ENCODE results near the gene ANAPC1. TPM values are rescaled to one million over a fixed set of nuclear protein-coding genes. Genes with fewer than 3 reads are reported as not detected.

ANAPC1 gene
- polyA plus RNA-seq, 3 donors: 4.2 to 12.4 (median 6.8) TPM

DNA sequence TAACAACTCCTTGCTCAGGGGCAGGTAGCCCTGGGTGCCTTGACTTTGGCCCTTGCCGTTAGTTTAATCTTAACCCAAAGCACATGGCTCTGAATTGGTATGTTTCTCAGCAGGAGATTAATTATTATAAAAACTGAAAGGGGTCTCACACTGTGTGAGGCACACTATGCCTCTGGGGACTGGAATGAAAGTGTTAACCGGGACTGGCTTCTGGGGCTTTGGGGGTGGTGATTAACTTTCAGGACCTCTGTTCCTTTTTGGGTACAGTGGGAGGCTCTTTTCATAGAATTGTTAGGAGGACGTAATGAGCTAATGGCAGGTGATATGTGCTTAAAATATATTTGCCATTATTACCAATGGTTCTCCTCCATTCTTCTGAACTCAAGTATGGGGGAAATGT is 19.5 kb upstream of the ANAPC1 start:
- H3K27ac Mint-ChIP-seq: no peak overlapping the region
- Histone ChIP-seq H3K79me2 (ENCODE audit: insufficient read depth, low read length) (no peaks in the 10 kb centered on the region), H3K4me3 (replicated peaks in 1 of 3; ENCODE audit: low read depth in 2 of 3, low read length in 3 of 3) (no peak overlapping the region), H3K27me3 (ENCODE audit: control insufficient read depth in 2 of 2, insufficient read depth in 2 of 2, low read length in 2 of 2) (peaks cover 9 to 26% of the 10 kb centered on the region in 2 donors), H2AFZ (ENCODE audit: insufficient read depth, low read depth, low read length, poor library complexity, severe bottlenecking) (no peak overlapping the region), H3K4me1 (ENCODE audit: control insufficient read depth in 1 of 2, insufficient read depth in 2 of 2, low read length in 2 of 2) (peaks cover 30 to 44% of the 10 kb centered on the region in 2 donors), H3K36me3 (replicated peaks in 1 of 2; ENCODE audit: control insufficient read depth in 1 of 2, insufficient read depth in 2 of 2, low read length in 2 of 2) (no peaks in the 10 kb centered on the region), H4K20me1 (ENCODE audit: insufficient read depth, low read length) (peaks cover 22% of the 10 kb centered on the region), H3K4me2 (replicated peaks; ENCODE audit: extremely low read depth, low read length, poor library complexity, severe bottlenecking) (no peak overlapping the region), H3K27ac (ENCODE audit: low read depth in 1 of 2, low read length in 2 of 2) (no peak overlapping the region), H3K9ac (ENCODE audit: insufficient read depth, low read length, poor library complexity, severe bottlenecking) (no peak overlapping the region), H3K9me3 (replicated peaks in 1 of 2; ENCODE audit: control insufficient read depth in 1 of 2, insufficient read depth in 1 of 2, low read length in 2 of 2) (no peaks in the 10 kb centered on the region)
- peaks cover 17 to 25% (median 20%) of the 10 kb centered on the region in 3 donors for H3K27me3 Mint-ChIP-seq (ENCODE audit: low read depth in 3 of 3)
- DNase-seq: no peak
- H3K4me3 Mint-ChIP-seq: no peak overlapping the region
- intact Hi-C loops (cut with micrococcal nuclease): no loop called here
- peaks cover 0 to 7% (median 5%) of the 10 kb centered on the region in 7 donors for H3K9me3 Mint-ChIP-seq
- WGBS (ENCODE audit: insufficient coverage): no CpG with 5 or more reads among the region's 3 CpGs
- peaks cover 33% of the 10 kb centered on the region for H3K4me1 Mint-ChIP-seq
- peaks cover 1 to 4% of the 10 kb centered on the region in 2 donors for H3K36me3 Mint-ChIP-seq
- TF ChIP-seq, protein P1, sequence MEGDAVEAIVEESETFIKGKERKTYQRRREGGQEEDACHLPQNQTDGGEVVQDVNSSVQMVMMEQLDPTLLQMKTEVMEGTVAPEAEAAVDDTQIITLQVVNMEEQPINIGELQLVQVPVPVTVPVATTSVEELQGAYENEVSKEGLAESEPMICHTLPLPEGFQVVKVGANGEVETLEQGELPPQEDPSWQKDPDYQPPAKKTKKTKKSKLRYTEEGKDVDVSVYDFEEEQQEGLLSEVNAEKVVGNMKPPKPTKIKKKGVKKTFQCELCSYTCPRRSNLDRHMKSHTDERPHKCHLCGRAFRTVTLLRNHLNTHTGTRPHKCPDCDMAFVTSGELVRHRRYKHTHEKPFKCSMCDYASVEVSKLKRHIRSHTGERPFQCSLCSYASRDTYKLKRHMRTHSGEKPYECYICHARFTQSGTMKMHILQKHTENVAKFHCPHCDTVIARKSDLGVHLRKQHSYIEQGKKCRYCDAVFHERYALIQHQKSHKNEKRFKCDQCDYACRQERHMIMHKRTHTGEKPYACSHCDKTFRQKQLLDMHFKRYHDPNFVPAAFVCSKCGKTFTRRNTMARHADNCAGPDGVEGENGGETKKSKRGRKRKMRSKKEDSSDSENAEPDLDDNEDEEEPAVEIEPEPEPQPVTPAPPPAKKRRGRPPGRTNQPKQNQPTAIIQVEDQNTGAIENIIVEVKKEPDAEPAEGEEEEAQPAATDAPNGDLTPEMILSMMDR (IDR thresholded peaks at IDR 0.05): no peak

DNA sequence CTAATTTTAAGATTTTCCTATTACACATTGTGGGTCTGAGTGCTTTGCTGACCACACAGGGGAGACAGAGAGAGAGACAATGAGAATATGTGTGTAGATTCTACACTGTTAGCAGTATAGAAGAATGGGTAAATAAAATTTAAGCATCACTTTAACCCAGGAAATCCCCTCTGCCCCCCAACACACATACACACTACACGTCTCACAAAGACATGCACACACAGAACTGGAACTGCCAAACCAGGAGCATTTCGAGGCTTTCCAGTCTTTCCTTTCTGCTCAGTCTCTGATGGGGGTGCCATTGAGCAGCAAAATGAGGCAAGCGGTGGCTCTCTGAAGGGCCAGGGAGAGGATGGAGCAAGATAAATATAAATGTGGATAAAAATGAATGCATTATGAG is 16.9 kb upstream of the ANAPC1 start:
- no peaks in the 10 kb centered on the region for H3K79me2 ChIP-seq (ENCODE audit: insufficient read depth, low read length)
- no peaks in the 10 kb centered on the region for H3K36me3 ChIP-seq (replicated peaks in 1 of 2; ENCODE audit: control insufficient read depth in 1 of 2, insufficient read depth in 2 of 2, low read length in 2 of 2)
- peak overlapping the region; percentile 20 for H3K4me2 ChIP-seq (replicated peaks; ENCODE audit: extremely low read depth, low read length, poor library complexity, severe bottlenecking)
- Mint-ChIP-seq H3K36me3 (peaks cover 1 to 4% of the 10 kb centered on the region in 2 donors), H3K27me3 (ENCODE audit: low read depth in 3 of 3) (peaks cover 20 to 36% (median 21%) of the 10 kb centered on the region in 3 donors), H3K27ac (no peak overlapping the region), H3K4me1 (peaks cover 33% of the 10 kb centered on the region), H3K9me3 (peaks cover 0 to 7% (median 5%) of the 10 kb centered on the region in 7 donors), H3K4me3 (peak overlapping the region; percentile 31 to 93)
- H3K27ac ChIP-seq (ENCODE audit: low read depth in 1 of 2, low read length in 2 of 2): no peak overlapping the region
- H2AFZ ChIP-seq (ENCODE audit: insufficient read depth, low read depth, low read length, poor library complexity, severe bottlenecking): no peak overlapping the region
- peaks cover 9 to 34% of the 10 kb centered on the region in 2 donors for H3K27me3 ChIP-seq (ENCODE audit: control insufficient read depth in 2 of 2, insufficient read depth in 2 of 2, low read length in 2 of 2)
- no peak overlapping the region for H3K4me3 ChIP-seq (replicated peaks in 1 of 3; ENCODE audit: low read depth in 2 of 3, low read length in 3 of 3)
- peaks cover 27 to 49% of the 10 kb centered on the region in 2 donors for H3K4me1 ChIP-seq (ENCODE audit: control insufficient read depth in 1 of 2, insufficient read depth in 2 of 2, low read length in 2 of 2)
- intact Hi-C loops (cut with micrococcal nuclease): no loop called here
- peaks cover 15% of the 10 kb centered on the region for H4K20me1 ChIP-seq (ENCODE audit: insufficient read depth, low read length)
- no peak for DNase-seq
- H3K9ac ChIP-seq (ENCODE audit: insufficient read depth, low read length, poor library complexity, severe bottlenecking): no peak overlapping the region
- H3K9me3 ChIP-seq (replicated peaks in 1 of 2; ENCODE audit: control insufficient read depth in 1 of 2, insufficient read depth in 1 of 2, low read length in 2 of 2): no peaks in the 10 kb centered on the region
- TF ChIP-seq, protein P1 (IDR thresholded peaks at IDR 0.05): peak; percentile 18
- 16% methylated on average over 2 of the region's 3 CpGs for WGBS (ENCODE audit: insufficient coverage)

Measured in CD14-positive monocyte (primary cell).